PC-3 (cell line): ENCODE data around the gene GLIPR2. TPM values are rescaled to one million over a fixed set of nuclear protein-coding genes. Genes with fewer than 3 reads are reported as not detected.
A peak's percentile ranks its signal among the peaks of the same experiment; 100 is the strongest.
"Not testable (repeated sequence)": the region's sequence is repeated elsewhere in the genome, so short reads cannot be mapped to it uniquely, and the experiment has no call there.

Experiments
- ATAC-seq: fragments of 200-7000 bp; cut with Tn5 transposase; 2 replicates; pipeline ENCODE4 v1.9.1; 2020; ENCODE audit warnings: mild to moderate bottlenecking, moderate library complexity
- Bru-seq: library from RNA; stranded (reverse); fragments of 400-500 nt; gene quantifications from one replicate; lab custom pipeline; 2021; lab: Mats Ljungman, UMichigan
- BruChase-seq, 2 experiments: library from RNA; stranded (reverse); fragments of 400-500 nt; gene quantifications; one replicate each; lab custom pipeline; 2021; lab: Mats Ljungman, UMichigan
- BruUV-seq: library from RNA; stranded (reverse); fragments of 400-500 nt; replicated peaks from 2 replicates; lab custom pipeline; 2021; lab: Mats Ljungman, UMichigan
- CTCF ChIA-PET: fragments of 300-600 bp; sonication (Branson Sonifier 250); formaldehyde crosslinking; loops from one replicate; lab custom pipeline; 2022; ENCODE audit warnings: antibody characterized with exemption; lab: Charles Lee
- POLR2A ChIA-PET: fragments of 300-600 bp; sonication (Branson Sonifier 250); formaldehyde crosslinking; loops from one replicate; lab custom pipeline; 2022; ENCODE audit warnings: antibody characterized with exemption; ENCODE audit not compliant: unreplicated experiment; lab: Charles Lee
- DNase-seq: peaks from one replicate; pipeline ENCODE4 v3.0.0-alpha.2; 2015
- H2AFZ ChIP-seq: fragments of 300-600 bp; sonication (generic); 2 replicates; pipeline ENCODE4 v1.6.0; 2016; ENCODE audit warnings: antibody characterized with exemption, low read length
- H3F3A ChIP-seq: fragments of 300-600 bp; sonication (generic); one replicate; pipeline ENCODE4 v1.6.0; 2017; ENCODE audit warnings: antibody characterized with exemption, low read length, control low read depth, mild to moderate bottlenecking; ENCODE audit not compliant: unreplicated experiment
- H3K27ac ChIP-seq: fragments of 300-600 bp; sonication (generic); 2 replicates; pipeline ENCODE4 v1.5.1; 2016; ENCODE audit warnings: mild to moderate bottlenecking, low read length
- H3K27me3 ChIP-seq: fragments of 300-600 bp; sonication (generic); 2 replicates; pipeline ENCODE4 v1.6.1; 2016; ENCODE audit warnings: low read length, mixed read lengths
- H3K36me3 ChIP-seq: fragments of 300-600 bp; sonication (generic); 2 replicates; pipeline ENCODE4 v1.6.1; 2016; ENCODE audit warnings: low read depth, mixed run types, low read length, mixed read lengths
- H3K4me1 ChIP-seq: fragments of 300-600 bp; sonication (generic); 2 replicates; pipeline ENCODE4 v1.5.1; 2016; ENCODE audit warnings: low read length; ENCODE audit not compliant: insufficient read depth
- H3K4me2 ChIP-seq: fragments of 300-600 bp; sonication (generic); 2 replicates; pipeline ENCODE4 v1.6.0; 2016; ENCODE audit warnings: low read length
- H3K4me3 ChIP-seq: fragments of 300-600 bp; sonication (generic); 2 replicates; pipeline ENCODE4 v1.5.1; 2016; ENCODE audit warnings: mild to moderate bottlenecking, low read length, mixed read lengths
- H3K79me2 ChIP-seq: fragments of 300-600 bp; sonication (generic); 2 replicates; pipeline ENCODE4 v1.6.1; 2017; ENCODE audit warnings: low read length, mixed read lengths
- H3K9ac ChIP-seq: fragments of 300-600 bp; sonication (generic); 2 replicates; pipeline ENCODE4 v1.6.0; 2016; ENCODE audit warnings: mild to moderate bottlenecking, low read length
- H3K9me2 ChIP-seq: fragments of 300-600 bp; sonication (generic); replicated peaks from 2 replicates; pipeline ENCODE4 v1.6.1; 2016; ENCODE audit warnings: mixed run types, low read length, mixed read lengths
- H3K9me3 ChIP-seq: fragments of 300-600 bp; sonication (generic); 2 replicates; pipeline ENCODE4 v1.6.1; 2016; ENCODE audit warnings: low read length, mixed read lengths
- H4K20me1 ChIP-seq: fragments of 300-600 bp; sonication (generic); 2 replicates; pipeline ENCODE4 v1.6.1; 2016; ENCODE audit warnings: low read length, mixed read lengths
- CTCF ChIP-seq: fragments of 300-600 bp; sonication (generic); conservative IDR thresholded peaks from 2 replicates; pipeline ENCODE4 v1.5.1; 2017; ENCODE audit warnings: antibody characterized with exemption, low read depth, mild to moderate bottlenecking, low read length
- EZH2 ChIP-seq: fragments of 300-600 bp; sonication (generic); IDR thresholded peaks from one replicate; pipeline ENCODE4 v1.6.1; 2017; ENCODE audit warnings: antibody characterized with exemption, mild to moderate bottlenecking, low read length; ENCODE audit not compliant: unreplicated experiment
- EZH2phosphoT487 ChIP-seq: fragments of 300-600 bp; sonication (generic); IDR thresholded peaks from 2 replicates; pipeline ENCODE4 v1.6.1; 2018; ENCODE audit warnings: mild to moderate bottlenecking, antibody characterized with exemption, low read length, borderline replicate concordance
- intact Hi-C: fragments of 100-400 bp; cut with micrococcal nuclease; formaldehyde crosslinking; loops from 2 replicates; pipeline ENCODE4 v1.9.0; 2023
- long read RNA-seq: library from polyadenylated mRNA; unstranded; transcript quantifications from one replicate; pipeline ENCODE4 v2.0.0, GENCODE V29; 2021; ENCODE audit not compliant: unreplicated experiment
- total RNA-seq: library from RNA; depleted of rRNA; stranded (reverse); fragments of >200 nt; gene quantifications from 2 replicates; pipeline ENCODE4 v1.2.3, GENCODE V29; 2014; rRNA removed

GLIPR2 gene
- total RNA-seq (6.7 and 10.1 TPM in 2 replicates), Bru-seq, nascent RNA (percentile 45 among the genes with signal in this experiment), BruChase-seq, experiment 1, labeled RNA remaining after a 6-hour chase (percentile 41 among the genes with signal in this experiment), BruChase-seq, experiment 2, labeled RNA remaining after a 2-hour chase (percentile 36 among the genes with signal in this experiment)
- long read RNA-seq, transcript GLIPR2-202 (5 exons, 1,890 nt) = major isoform, 6 of 9 reads
- long read RNA-seq, partial matches to known transcripts = 2 of 9 reads
- long read RNA-seq, other reads (novel, unspliced or antisense) = 1 of 9 reads

GRCh38 chr9:36136272-36136893 is at the start of gene GLIPR2:
TSS of gene GLIPR2 (plus strand) at chr9:36136733. CDS start at chr9:36136779, 46 bp downstream.
- no peak for TF ChIP-seq EZH2phosphoT487
- Histone ChIP-seq H3K9me3 (no peaks in the 10 kb centered on the region), H3K36me3 (no peaks in the 10 kb centered on the region), H4K20me1 (no peaks in the 10 kb centered on the region), H3K27me3 (no peaks in the 10 kb centered on the region), H3K9me2 (no peaks in the 10 kb centered on the region), H3K4me1 (peaks cover 34% of the 10 kb centered on the region), H3K27ac (no peak within 1 kb of the TSS), H3K4me3 (peak within 1 kb of the TSS; percentile 76), H3K4me2 (peak within 1 kb of the TSS; percentile 95), H3K9ac (peak within 1 kb of the TSS; percentile 41), H2AFZ (peak within 1 kb of the TSS; percentile 86), H3F3A (no peaks in the 10 kb centered on the region), H3K79me2 (no peaks in the 10 kb centered on the region)
- ATAC-seq = peak; percentile 87
- no TSS peak for BruUV-seq
- ChIA-PET CTCF (no interaction called here), POLR2A (interaction anchor here (0.6 kb wide), 1 partner anchor 180 kb away, joined by 3 read pairs; no protein-coding TSS in a partner anchor)
- intact Hi-C loops = no loop called here
- DNase-seq = peak; percentile 64

- ATAC-seq, H3K9ac ChIP-seq, H3F3A ChIP-seq, H3K27me3 ChIP-seq, H3K4me2 ChIP-seq, DNase-seq, H2AFZ ChIP-seq, H3K9me3 ChIP-seq, intact Hi-C loops, H4K20me1 ChIP-seq, H3K9me2 ChIP-seq, H3K27ac ChIP-seq, H3K4me3 ChIP-seq, BruUV-seq, CTCF ChIA-PET, H3K36me3 ChIP-seq, POLR2A ChIA-PET, H3K79me2 ChIP-seq: not testable (repeated sequence)
- peaks cover 16% of the 10 kb centered on the region for H3K4me1 ChIP-seq
These were observed 49.5 kb upstream of the GLIPR2 start for GRCh38 chr9:36087054-36087453.

- no peak overlapping the region for H2AFZ ChIP-seq
- no peak for DNase-seq
- no peaks in the 10 kb centered on the region for H3K9me3 ChIP-seq
- no peak overlapping the region for H3K4me2 ChIP-seq
- no peaks in the 10 kb centered on the region for H3K9me2 ChIP-seq
- no peaks in the 10 kb centered on the region for H3F3A ChIP-seq
- intact Hi-C loops = no loop called here
- no peaks in the 10 kb centered on the region for H3K79me2 ChIP-seq
- POLR2A ChIA-PET = no interaction called here
- H3K4me1 ChIP-seq = peaks cover 16% of the 10 kb centered on the region
- H3K9ac ChIP-seq = no peak overlapping the region
- no peak overlapping the region for H3K4me3 ChIP-seq
- no peaks in the 10 kb centered on the region for H3K27me3 ChIP-seq
- TF ChIP-seq EZH2phosphoT487 (no peak), CTCF (no peak), EZH2 (no peak)
- H3K27ac ChIP-seq = no peak overlapping the region
- no peaks in the 10 kb centered on the region for H3K36me3 ChIP-seq
- BruUV-seq = no TSS peak
- CTCF ChIA-PET = no interaction called here
- no peaks in the 10 kb centered on the region for H4K20me1 ChIP-seq
- ATAC-seq = no peak
These were observed 48.5 kb upstream of the GLIPR2 start for GRCh38 chr9:36088020-36088419.
